HG03575 (cell line): ENCODE results near the gene CRIP2.

Experiments used
- ATAC-seq: cut with Tn5 transposase; IDR thresholded peaks from one replicate; pipeline ENCODE4 v1.9.1; 2021; ENCODE audit not compliant: unreplicated experiment, insufficient number of reproducible peaks, low FRiP score; ENCODE audit errors: extremely low read depth

The CRIP2 gene

GRCh38 chr14:105503935-105504692 is 29.5 kb downstream of the CRIP2 start:
- no peak for ATAC-seq

GRCh38 chr14:105505101-105505500 is 30.5 kb downstream of the CRIP2 start:
- ATAC-seq, result no peak

- no peak for ATAC-seq
Measured at GRCh38 chr14:105507247-105507646, 32.6 kb downstream of the CRIP2 start.

GRCh38 chr14:105508069-105508468 is 33.4 kb downstream of the CRIP2 start:
- no peak for ATAC-seq

- ATAC-seq, result no peak
Measured at GRCh38 chr14:105508601-105509000, 34.0 kb downstream of the CRIP2 start.

- ATAC-seq, result no peak
Measured at GRCh38 chr14:105517096-105517495, 42.5 kb downstream of the CRIP2 start.

- ATAC-seq, result no peak
Measured at GRCh38 chr14:105519946-105520698, 45.5 kb downstream of the CRIP2 start.

GRCh38 chr14:105525326-105525725 is 50.7 kb downstream of the CRIP2 start:
- no peak for ATAC-seq

GRCh38 chr14:105525861-105526775 is 51.5 kb downstream of the CRIP2 start, which contains the start of gene TMEM121:
Gene TMEM121, plus strand, starts transcription at chr14:105526583. Its CDS starts 2,252 bp downstream, at chr14:105528835.
- ATAC-seq, result no peak

GRCh38 chr14:105526776-105527380 is 52.3 kb downstream of the CRIP2 start:
- ATAC-seq, result no peak

GRCh38 chr14:105527381-105527825 is 52.8 kb downstream of the CRIP2 start:
- ATAC-seq, result no peak

GRCh38 chr14:105527826-105528585 is 53.4 kb downstream of the CRIP2 start:
- no peak for ATAC-seq

- ATAC-seq, result no peak
Measured at GRCh38 chr14:105528586-105529318, 54.1 kb downstream of the CRIP2 start.

GRCh38 chr14:105529319-105529568 is 54.6 kb downstream of the CRIP2 start:
- ATAC-seq, result no peak
